Activated CD4-positive, alpha-beta T cell treated with anti-CD3 and anti-CD28 coated beads, Interleukin-2, amount 50 U/mL, for 16 hours (primary cell): ENCODE measurements around the gene TOP1.
A peak's percentile ranks its signal among the peaks of the same experiment; 100 is the strongest.

Experiments used
- DNase-seq: peaks from one replicate; pipeline ENCODE4 v3.0.0-alpha.2; 2020

TOP1 gene

GRCh38 chr20:41148942-41149341 lies 120.3 kb downstream of the TOP1 start:
- no peak for DNase-seq

GRCh38 chr20:41150664-41151063 lies 122.0 kb downstream of the TOP1 start:
- no peak for DNase-seq

GRCh38 chr20:41151134-41151869 lies 122.7 kb downstream of the TOP1 start:
- no peak for DNase-seq

GRCh38 chr20:41152108-41152757 lies 123.6 kb downstream of the TOP1 start:
- no peak for DNase-seq

- no peak for DNase-seq
Measured at GRCh38 chr20:41154436-41155176, 126.0 kb downstream of the TOP1 start.

- DNase-seq, result no peak
Measured at GRCh38 chr20:41155261-41155660, 126.6 kb downstream of the TOP1 start.

- no peak for DNase-seq
Measured at GRCh38 chr20:41158082-41158625, 129.5 kb downstream of the TOP1 start.

GRCh38 chr20:41159547-41159946 lies 130.9 kb downstream of the TOP1 start:
- DNase-seq, result no peak

GRCh38 chr20:41160686-41161085 lies 132.1 kb downstream of the TOP1 start:
- DNase-seq, result no peak

GRCh38 chr20:41161886-41162285 lies 133.3 kb downstream of the TOP1 start:
- DNase-seq, result no peak

GRCh38 chr20:41162396-41162795 lies 133.8 kb downstream of the TOP1 start:
- no peak for DNase-seq

- no peak for DNase-seq
Measured at GRCh38 chr20:41163821-41164220, 135.2 kb downstream of the TOP1 start.

GRCh38 chr20:41165001-41165882 lies 136.6 kb downstream of the TOP1 start:
- no peak for DNase-seq

- DNase-seq, result no peak
Measured at GRCh38 chr20:41166201-41167117, 137.8 kb downstream of the TOP1 start.

- no peak for DNase-seq
Measured at GRCh38 chr20:41167118-41167470, 138.5 kb downstream of the TOP1 start.

GRCh38 chr20:41167481-41168253 lies 139.0 kb downstream of the TOP1 start:
- DNase-seq, result peak; percentile 28

GRCh38 chr20:41168281-41169161 lies 139.9 kb downstream of the TOP1 start:
- no peak for DNase-seq

- no peak for DNase-seq
Measured at GRCh38 chr20:41169162-41169690, 140.6 kb downstream of the TOP1 start.

- no peak for DNase-seq
Measured at GRCh38 chr20:41169791-41170351, 141.2 kb downstream of the TOP1 start.
